ENCODE measurements around the gene HS3ST6. TPM values are rescaled to one million over a fixed set of nuclear protein-coding genes. Genes with fewer than 3 reads are reported as not detected.
"Not testable (repeated sequence)": the region's sequence is repeated elsewhere in the genome, so short reads cannot be mapped to it uniquely, and the experiment has no call there.

Gene HS3ST6
- not detected in 2 replicates for total RNA-seq (2014; rRNA removed; shearing (Covaris generic))

GRCh38 chr16:1918351-1919326 lies at the start of gene HS3ST6:
Gene HS3ST6 (minus strand): TSS chr16:1918415. CDS start chr16:1918323, 92 bp downstream.
- no peak for DNase-seq (ENCODE audit: low read depth)

- no peak for DNase-seq (ENCODE audit: low read depth)
These were observed 48.2 kb upstream of the HS3ST6 start, which contains the start of gene RNF151 for GRCh38 chr16:1966460-1966859. Gene RNF151 (plus strand): TSS chr16:1966856. CDS start chr16:1966882, 26 bp downstream.

- DNase-seq (ENCODE audit: low read depth) = no peak
These were observed 47.3 kb upstream of the HS3ST6 start for GRCh38 chr16:1965396-1966001.

DNA sequence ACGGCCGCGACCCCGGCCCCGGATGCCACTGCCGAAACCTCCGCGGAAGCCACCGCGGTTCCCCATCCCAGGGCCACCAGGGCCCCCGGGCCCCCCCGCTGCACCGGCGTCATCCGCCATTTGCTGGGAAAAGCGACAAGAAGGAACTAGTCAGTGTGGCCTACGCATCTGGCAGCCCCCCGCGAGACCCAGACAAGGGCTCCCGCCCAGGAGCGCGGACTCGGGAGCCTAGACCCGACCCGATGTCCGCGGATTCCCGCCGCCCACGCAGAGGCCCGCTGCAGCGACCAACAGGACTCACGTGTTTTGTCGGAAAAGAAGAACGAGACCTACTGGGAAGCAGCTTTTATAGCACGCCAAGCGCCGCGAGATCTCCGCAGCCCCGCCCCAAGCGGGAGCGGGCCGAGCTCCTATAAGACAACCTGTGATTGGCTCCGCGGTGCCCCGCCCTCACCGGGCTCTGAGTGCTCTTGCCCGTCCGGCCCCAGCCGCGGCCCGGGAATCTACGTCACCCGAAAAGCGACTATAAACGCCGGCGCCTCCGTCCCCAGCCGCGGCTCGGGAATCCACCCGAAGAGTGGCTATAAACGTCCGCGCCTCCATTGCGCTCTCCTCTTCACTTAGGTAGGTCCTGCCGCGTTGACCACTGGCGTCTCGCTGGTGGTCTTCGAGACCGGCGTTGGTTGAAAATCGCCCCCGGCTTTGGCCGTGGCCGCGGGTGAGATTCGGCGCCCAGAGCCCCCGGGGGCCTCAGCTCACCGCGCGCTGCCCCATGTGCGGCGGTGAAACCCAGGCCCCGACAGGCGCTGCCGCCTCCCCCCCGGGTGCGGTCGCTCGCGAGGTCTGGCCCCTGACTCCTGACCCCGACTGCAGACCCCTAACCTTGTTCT lies 46.5 kb upstream of the HS3ST6 start, which contains the start of gene RPS2:
RPS2 (minus strand) TSS at position 321 of the 890 bp plus-strand sequence; CDS start at position 120, 201 bp downstream.
- peak; percentile 97 for DNase-seq (ENCODE audit: low read depth)

- no peak for DNase-seq (ENCODE audit: low read depth)
These were observed 45.7 kb upstream of the HS3ST6 start for GRCh38 chr16:1963806-1964505.

- DNase-seq (ENCODE audit: low read depth) = not testable (repeated sequence)
These were observed 44.2 kb upstream of the HS3ST6 start for GRCh38 chr16:1962161-1963153.

DNA sequence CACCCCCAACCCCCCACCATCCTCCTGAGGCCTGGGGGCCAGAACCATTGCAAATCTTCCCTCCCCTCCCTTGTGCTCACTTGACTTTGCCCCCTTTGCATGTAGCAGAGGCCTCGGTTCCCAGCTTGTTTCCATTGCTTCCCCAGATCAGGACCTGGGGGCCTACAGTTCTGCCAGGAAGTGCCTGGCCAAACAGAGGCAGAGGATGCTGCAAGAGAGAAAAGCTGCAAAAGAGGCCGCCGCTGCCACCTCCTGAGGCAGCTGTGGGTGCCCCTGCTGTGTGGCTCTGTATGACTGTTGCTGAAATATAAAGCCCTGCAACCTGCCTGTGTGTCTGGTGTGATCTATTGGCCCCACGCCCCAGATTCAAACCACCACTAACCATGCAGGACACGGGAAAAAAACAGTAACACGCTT lies 43.4 kb upstream of the HS3ST6 start:
- DNase-seq (ENCODE audit: low read depth) = no peak

DNA sequence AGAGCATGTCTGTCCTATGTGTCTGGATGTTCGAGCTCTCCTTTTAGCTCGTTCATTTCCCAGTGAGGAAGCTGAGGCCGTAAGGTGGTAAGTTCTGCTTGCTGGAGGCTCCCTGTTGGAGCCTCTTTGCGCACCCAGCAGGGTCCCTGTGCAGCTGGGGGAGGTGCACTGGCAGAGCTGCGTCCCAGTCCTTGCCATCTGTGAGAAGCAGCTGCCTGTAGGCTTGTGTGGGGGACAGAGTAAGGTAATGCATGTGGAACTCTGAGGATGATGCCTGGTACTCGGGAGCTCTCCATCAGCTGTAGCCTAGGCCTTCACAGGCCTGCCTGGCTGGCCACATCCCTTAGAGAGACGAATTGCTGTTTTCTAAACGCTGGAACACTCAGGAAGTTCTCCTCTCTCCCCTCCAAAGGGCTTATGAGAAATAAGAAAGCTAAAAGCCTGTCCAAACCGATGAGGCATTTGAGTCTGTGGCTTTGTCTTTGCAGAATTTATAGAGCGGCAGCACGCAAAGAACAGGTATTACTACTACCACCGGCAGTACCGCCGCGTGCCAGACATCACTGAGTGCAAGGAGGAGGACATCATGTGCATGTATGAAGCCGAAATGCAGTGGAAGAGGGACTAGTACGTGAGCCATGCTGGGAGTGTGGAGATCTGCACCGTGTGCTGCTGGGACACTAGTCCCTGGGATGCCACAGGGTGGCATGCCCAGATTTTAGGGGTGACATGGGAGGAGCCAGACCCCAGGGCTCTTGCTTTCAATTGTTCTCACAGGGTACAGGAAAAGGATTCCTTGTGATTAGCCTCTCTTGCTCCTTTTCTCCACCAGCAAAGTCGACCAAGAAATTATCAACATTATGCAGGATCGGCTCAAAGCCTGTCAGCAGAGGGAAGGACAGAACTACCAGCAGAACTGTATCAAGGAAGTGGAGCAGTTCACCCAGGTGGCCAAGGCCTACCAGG lies 42.7 kb upstream of the HS3ST6 start:
- peak; percentile 57 for DNase-seq (ENCODE audit: low read depth)

DNA sequence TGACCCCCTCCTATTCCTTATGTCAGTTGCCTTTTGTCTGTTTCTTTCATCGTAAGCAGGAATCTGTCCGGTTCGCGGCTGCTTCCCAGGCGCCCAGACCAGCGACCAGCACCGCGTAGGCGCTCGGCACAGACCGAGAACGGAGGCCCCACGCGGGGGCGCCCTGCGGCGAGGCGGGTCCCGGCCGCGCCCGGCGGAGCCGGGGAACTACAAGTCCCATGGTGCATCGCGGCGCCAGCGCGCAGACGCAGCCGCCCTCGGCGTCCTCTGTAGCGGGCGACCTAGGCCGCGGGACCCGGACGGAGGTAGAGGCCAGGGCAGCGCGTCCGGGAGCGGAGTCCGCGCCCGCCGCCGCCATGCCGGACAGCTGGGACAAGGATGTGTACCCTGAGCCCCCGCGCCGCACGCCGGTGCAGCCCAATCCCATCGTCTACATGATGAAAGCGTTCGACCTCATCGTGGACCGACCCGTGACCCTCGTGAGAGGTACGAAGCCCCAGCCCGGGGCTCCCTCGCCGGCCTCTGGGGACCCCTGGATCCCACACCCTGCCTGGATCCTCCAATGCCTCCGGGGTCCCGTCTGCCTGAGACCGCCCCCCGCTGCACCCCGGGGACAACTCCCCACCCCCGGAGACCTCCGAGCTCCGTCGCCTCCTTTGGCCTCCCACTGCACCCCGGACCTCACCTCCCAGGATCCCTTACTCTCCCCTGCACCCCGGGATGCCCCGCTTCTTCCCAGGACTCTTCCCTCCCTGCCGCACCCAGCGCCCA lies 41.2 kb upstream of the HS3ST6 start, which contains the start of gene NDUFB10:
NDUFB10 (plus strand) TSS at position 270 of the 771 bp plus-strand sequence; CDS start at position 357, 87 bp downstream.
- DNase-seq (ENCODE audit: low read depth) = peak; percentile 91

DNA sequence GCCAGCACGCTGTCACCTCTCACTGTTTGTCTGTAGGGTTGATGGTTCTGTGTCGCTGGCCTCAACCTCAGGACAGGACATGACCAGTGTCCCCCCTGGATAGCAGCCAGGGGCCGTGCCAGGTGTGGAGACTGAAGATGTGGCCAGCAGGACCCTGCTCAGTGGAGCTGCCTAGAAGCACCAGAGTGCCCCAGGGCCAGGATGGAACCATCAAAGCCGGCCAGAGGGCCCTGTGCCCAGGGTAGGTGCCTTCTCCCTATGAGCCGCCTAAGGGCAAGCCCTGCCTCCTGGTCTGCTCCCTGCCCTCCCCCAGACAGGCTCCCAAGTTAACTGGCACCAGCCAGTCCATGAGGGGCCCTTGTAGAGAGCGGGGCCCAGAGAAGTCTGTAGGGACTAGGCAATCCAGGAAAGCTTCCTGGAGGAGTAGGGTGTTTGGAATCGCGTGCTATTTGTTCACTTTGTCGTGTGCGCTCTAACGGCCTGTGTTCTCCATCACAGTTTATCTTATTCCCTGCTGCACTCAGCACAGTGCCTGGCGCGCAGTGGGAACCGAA lies 40.6 kb upstream of the HS3ST6 start:
- no peak for DNase-seq (ENCODE audit: low read depth)

DNA sequence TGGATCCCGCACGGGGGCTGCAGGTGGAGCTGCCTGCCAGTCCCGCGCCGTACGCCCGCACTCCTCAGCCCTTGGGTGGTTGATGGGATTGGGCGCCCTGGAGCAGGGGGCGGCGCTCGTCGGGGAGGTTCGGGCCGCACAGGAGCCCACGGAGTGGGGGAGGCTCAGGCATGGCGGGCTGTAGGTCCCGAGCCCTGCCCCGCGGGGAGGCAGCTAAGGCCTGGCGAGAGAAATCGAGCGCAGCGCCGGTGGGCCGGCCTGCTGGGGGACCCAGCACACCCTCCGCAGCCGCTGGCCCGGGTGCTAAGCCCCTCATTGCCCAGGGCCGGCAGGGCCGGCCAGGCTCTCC lies 39.9 kb upstream of the HS3ST6 start:
- not testable (repeated sequence) for DNase-seq (ENCODE audit: low read depth)

DNA sequence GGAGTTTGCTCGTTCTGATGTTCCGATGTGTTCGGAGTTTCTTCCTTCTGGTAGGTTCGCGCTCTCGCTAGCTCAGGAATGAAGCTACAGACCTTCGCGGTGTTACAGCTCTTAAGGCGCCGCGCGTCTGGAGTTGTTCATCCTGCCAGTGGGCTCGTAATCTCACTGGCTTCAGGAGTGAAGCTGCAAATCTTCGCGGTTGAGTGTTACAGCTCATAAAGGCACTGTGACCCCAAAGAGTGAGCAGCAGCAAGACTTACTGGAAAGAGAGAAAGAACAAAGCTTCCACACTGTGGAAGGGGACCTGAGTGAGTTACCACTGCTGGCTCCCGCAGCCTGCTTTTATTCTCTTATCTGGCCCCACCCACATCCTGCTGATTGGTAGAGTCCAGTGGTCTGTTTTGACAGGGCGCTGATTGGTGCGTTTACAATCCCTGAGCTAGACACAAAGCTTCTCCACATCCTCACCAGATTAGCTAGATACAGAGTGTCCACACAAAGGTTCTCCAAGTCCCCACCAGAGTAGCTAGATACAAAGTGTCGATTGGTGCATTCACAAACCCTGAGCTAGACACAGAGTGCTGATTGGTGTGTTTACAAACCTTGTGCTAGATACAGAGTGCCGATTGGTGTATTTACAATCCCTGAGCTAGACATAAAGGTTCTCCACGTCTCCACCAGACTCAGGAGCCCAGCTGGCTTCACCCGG lies 39.4 kb upstream of the HS3ST6 start:
- DNase-seq (ENCODE audit: low read depth) = not testable (repeated sequence)

DNA sequence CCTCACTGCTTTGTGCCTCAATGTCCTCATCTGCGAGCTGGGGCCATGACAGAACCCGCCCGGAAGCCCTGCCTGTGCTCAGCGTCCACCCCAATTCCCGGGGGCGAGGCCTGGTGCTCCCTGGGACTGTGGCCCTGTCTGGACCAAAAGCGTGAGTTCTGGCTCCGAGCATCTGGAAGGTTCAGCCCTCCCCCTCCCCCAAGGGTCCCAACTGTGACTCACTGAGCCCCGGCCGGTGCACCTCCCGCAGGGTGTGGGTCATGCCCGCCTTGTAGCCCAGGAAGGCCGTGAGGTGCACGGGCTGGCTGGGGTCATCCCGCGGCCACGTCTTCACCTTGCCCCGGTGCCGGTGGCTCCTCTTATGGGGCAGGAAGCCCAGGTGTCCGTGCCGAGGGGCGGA lies 35.5 kb upstream of the HS3ST6 start:
- DNase-seq (ENCODE audit: low read depth) = no peak

DNA sequence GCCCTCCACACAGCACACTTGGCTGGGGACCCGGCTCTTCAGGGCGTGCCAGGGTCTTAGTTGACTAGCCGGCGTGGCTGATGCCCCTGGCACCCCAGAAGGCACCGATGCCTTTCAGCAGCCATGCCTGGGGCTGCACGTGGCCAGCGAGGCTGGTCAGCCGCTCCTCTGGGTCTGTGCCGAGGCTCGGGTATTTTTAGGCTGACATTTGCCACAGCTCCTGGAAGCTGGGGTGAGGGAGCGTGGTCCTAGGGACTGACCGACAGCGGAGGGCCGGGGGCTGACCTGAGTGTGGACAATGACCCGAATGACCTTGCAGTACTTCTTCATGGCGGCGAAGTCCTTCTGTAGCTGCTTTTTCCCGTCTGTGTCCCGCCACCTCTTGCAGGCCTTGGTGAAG lies 32.3 kb upstream of the HS3ST6 start:
- no peak for DNase-seq (ENCODE audit: low read depth)

- DNase-seq (ENCODE audit: low read depth) = no peak
These were observed 31.8 kb upstream of the HS3ST6 start for GRCh38 chr16:1950047-1950446.

- DNase-seq (ENCODE audit: low read depth) = no peak
These were observed 31.3 kb upstream of the HS3ST6 start for GRCh38 chr16:1949507-1949906.

GRCh38 chr16:1947369-1947670 lies 29.1 kb upstream of the HS3ST6 start:
- DNase-seq (ENCODE audit: low read depth) = no peak

All from Daoy (cell line).